ENCODE data around the gene LRRC63. TPM values are rescaled to one million over a fixed set of nuclear protein-coding genes. Genes with fewer than 3 reads are reported as not detected.

The LRRC63 gene
- total and polyA plus RNA-seq, 2 donors (not counting 1 experiment from before 2014, with no cell fraction given): 0.17 TPM; not detected in 1

DNA sequence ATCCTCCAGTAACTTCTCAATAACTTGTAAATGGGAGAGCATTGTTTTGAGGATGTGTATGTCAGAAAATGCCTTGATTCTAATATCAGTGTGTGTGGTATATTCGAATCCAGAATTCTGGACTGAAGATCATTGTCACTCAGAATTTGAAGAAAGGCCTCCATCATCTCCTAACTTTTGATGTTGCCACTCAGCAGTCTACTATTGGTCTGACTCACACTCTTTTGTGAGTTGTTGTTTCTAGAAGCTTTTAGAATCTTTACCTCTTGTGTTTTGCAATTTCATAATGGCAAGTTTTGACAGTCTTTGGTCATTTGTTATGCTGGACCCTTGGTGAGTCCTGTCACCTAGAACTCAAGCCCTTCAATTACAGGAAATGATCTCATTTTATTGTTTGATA lies 98.3 kb downstream of the LRRC63 start:
- no peak for DNase-seq (ENCODE audit: low read depth in 2 of 2)
- Histone ChIP-seq H3K27me3 (ENCODE audit: control insufficient read depth, insufficient read depth, low read length) (no peaks in the 10 kb centered on the region), H3K9ac (ENCODE audit: insufficient read depth, low read length) (no peak overlapping the region), H2AFZ (ENCODE audit: low read length) (no peak overlapping the region), H3K36me3 (ENCODE audit: control insufficient read depth, insufficient read depth, low read length) (no peaks in the 10 kb centered on the region), H3K9me3 (ENCODE audit: control insufficient read depth, insufficient read depth, low read depth, low read length) (no peaks in the 10 kb centered on the region), H3K4me3 (replicated peaks in 1 of 4; ENCODE audit: control extremely low read depth in 1 of 4, insufficient read depth in 1 of 4, low read depth in 3 of 4, low read length in 4 of 4) (no peak overlapping the region), H3K4me1 (ENCODE audit: control insufficient read depth, extremely low read depth, insufficient read depth, low read length) (no peaks in the 10 kb centered on the region), H3K79me2 (ENCODE audit: control insufficient read depth, insufficient read depth, low read length) (no peaks in the 10 kb centered on the region), H4K20me1 (ENCODE audit: control insufficient read depth, extremely low read depth, insufficient read depth, low read length) (no peaks in the 10 kb centered on the region), H3K27ac (ENCODE audit: insufficient read depth, low read length) (no peak overlapping the region), H3K4me2 (ENCODE audit: extremely low read depth, insufficient read depth, low read length) (no peak overlapping the region)
- TF ChIP-seq EZH2 (IDR thresholded peaks at IDR 0.05; ENCODE audit: low read length, missing control alignments): no peak
- TF ChIP-seq, protein P1, sequence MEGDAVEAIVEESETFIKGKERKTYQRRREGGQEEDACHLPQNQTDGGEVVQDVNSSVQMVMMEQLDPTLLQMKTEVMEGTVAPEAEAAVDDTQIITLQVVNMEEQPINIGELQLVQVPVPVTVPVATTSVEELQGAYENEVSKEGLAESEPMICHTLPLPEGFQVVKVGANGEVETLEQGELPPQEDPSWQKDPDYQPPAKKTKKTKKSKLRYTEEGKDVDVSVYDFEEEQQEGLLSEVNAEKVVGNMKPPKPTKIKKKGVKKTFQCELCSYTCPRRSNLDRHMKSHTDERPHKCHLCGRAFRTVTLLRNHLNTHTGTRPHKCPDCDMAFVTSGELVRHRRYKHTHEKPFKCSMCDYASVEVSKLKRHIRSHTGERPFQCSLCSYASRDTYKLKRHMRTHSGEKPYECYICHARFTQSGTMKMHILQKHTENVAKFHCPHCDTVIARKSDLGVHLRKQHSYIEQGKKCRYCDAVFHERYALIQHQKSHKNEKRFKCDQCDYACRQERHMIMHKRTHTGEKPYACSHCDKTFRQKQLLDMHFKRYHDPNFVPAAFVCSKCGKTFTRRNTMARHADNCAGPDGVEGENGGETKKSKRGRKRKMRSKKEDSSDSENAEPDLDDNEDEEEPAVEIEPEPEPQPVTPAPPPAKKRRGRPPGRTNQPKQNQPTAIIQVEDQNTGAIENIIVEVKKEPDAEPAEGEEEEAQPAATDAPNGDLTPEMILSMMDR (conservative IDR thresholded peaks at IDR 0.05 in 1 of 2, IDR thresholded peaks at IDR 0.05 in 1 of 2; ENCODE audit: low read depth in 1 of 2, low read length in 2 of 2): no peak

DNA sequence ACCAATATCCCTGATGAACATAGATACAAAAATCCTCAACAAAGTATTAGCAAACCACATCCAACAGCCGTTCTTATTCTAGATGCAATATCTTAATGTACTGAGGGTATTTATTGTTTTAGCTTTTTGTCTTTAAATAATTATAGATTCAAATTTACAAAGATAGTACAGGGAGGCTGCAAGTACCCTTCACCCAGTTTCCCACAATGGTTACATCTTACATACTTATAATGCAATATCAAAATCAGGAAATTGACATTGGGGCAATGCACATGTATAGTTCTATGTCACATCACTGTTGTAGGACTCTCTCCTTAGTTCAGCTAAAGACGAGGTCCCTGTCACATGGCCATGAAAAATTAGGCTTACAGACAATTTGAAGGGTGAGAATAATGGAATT lies 99.5 kb downstream of the LRRC63 start:
- H3K4me2 ChIP-seq (ENCODE audit: extremely low read depth, insufficient read depth, low read length): no peak overlapping the region
- TF ChIP-seq EZH2 (IDR thresholded peaks at IDR 0.05; ENCODE audit: low read length, missing control alignments): no peak
- TF ChIP-seq, protein P1 (conservative IDR thresholded peaks at IDR 0.05 in 1 of 2, IDR thresholded peaks at IDR 0.05 in 1 of 2; ENCODE audit: low read depth in 1 of 2, low read length in 2 of 2): no peak

DNA sequence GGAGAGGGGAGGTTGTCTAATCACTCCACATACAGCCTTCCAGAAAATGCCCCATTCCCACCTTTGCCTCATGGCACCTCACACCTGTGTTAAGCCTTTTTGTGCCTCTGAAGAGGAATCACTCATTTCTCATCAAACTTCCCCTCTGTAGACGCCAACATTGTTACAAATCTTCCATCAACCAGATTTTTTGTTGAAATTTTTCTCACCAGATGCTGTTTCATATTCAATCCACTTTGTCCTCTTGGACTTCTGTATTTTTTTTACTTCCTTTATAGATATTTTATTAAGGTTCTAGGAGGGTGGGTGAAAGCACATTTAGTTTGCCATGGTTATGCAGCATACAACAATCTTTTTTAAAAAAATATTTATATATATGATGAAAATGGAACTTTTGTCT lies 101.3 kb downstream of the LRRC63 start:
- Histone ChIP-seq H3K4me2 (ENCODE audit: extremely low read depth, insufficient read depth, low read length) (no peak overlapping the region), H3K27me3 (ENCODE audit: control insufficient read depth, insufficient read depth, low read length) (no peaks in the 10 kb centered on the region), H4K20me1 (ENCODE audit: control insufficient read depth, extremely low read depth, insufficient read depth, low read length) (no peaks in the 10 kb centered on the region), H3K4me1 (ENCODE audit: control insufficient read depth, extremely low read depth, insufficient read depth, low read length) (no peaks in the 10 kb centered on the region), H3K36me3 (ENCODE audit: control insufficient read depth, insufficient read depth, low read length) (no peaks in the 10 kb centered on the region), H3K4me3 (replicated peaks in 1 of 4; ENCODE audit: control extremely low read depth in 1 of 4, insufficient read depth in 1 of 4, low read depth in 3 of 4, low read length in 4 of 4) (no peak overlapping the region), H3K27ac (ENCODE audit: insufficient read depth, low read length) (no peak overlapping the region), H3K9me3 (ENCODE audit: control insufficient read depth, insufficient read depth, low read depth, low read length) (no peaks in the 10 kb centered on the region), H2AFZ (ENCODE audit: low read length) (no peak overlapping the region), H3K9ac (ENCODE audit: insufficient read depth, low read length) (no peak overlapping the region), H3K79me2 (ENCODE audit: control insufficient read depth, insufficient read depth, low read length) (no peaks in the 10 kb centered on the region)
- DNase-seq (ENCODE audit: low read depth in 2 of 2): no peak
- no peak for TF ChIP-seq EZH2 (IDR thresholded peaks at IDR 0.05; ENCODE audit: low read length, missing control alignments)

More for the DNA sequence above, 99.5 kb downstream of the LRRC63 start:
- H3K36me3 ChIP-seq (ENCODE audit: control insufficient read depth, insufficient read depth, low read length): no peaks in the 10 kb centered on the region
- H3K9ac ChIP-seq (ENCODE audit: insufficient read depth, low read length): no peak overlapping the region
- H3K9me3 ChIP-seq (ENCODE audit: control insufficient read depth, insufficient read depth, low read depth, low read length): no peaks in the 10 kb centered on the region
- no peak overlapping the region for H3K4me3 ChIP-seq (replicated peaks in 1 of 4; ENCODE audit: control extremely low read depth in 1 of 4, insufficient read depth in 1 of 4, low read depth in 3 of 4, low read length in 4 of 4)
- H3K79me2 ChIP-seq (ENCODE audit: control insufficient read depth, insufficient read depth, low read length): no peaks in the 10 kb centered on the region
- no peaks in the 10 kb centered on the region for H3K4me1 ChIP-seq (ENCODE audit: control insufficient read depth, extremely low read depth, insufficient read depth, low read length)
- no peaks in the 10 kb centered on the region for H4K20me1 ChIP-seq (ENCODE audit: control insufficient read depth, extremely low read depth, insufficient read depth, low read length)
- no peak for DNase-seq (ENCODE audit: low read depth in 2 of 2)
- H3K27ac ChIP-seq (ENCODE audit: insufficient read depth, low read length): no peak overlapping the region
- no peaks in the 10 kb centered on the region for H3K27me3 ChIP-seq (ENCODE audit: control insufficient read depth, insufficient read depth, low read length)
- no peak overlapping the region for H2AFZ ChIP-seq (ENCODE audit: low read length)
